A673 (cell line): Measurements from ENCODE around the gene CYP2A13. TPM values are rescaled to one million over a fixed set of nuclear protein-coding genes. Genes with fewer than 3 reads are reported as not detected.

Experiments used
- BruUV-seq: library from RNA; stranded (reverse); fragments of 400-500 nt; replicated peaks from 2 replicates; lab custom pipeline; 2021; lab: Mats Ljungman, UMichigan
- CTCF ChIA-PET: fragments of 300-600 bp; sonication (Branson Sonifier 250); formaldehyde crosslinking; loops from one replicate; lab custom pipeline; 2022; ENCODE audit warnings: antibody characterized with exemption; lab: Charles Lee
- POLR2A ChIA-PET: fragments of 300-600 bp; sonication (Branson Sonifier 250); formaldehyde crosslinking; loops from one replicate; lab custom pipeline; 2022; ENCODE audit warnings: antibody characterized with exemption; ENCODE audit not compliant: low non-redundant PET; lab: Charles Lee
- DNase-seq: peaks from one replicate; pipeline ENCODE4 v3.0.0-alpha.2; 2015; ENCODE audit warnings: low spot score
- H3K27ac ChIP-seq: fragments of 200-600 bp; sonication (generic); 2 replicates; pipeline ENCODE4 v1.5.1; 2016; ENCODE audit warnings: mixed run types, low read depth, mild to moderate bottlenecking, mixed read lengths, antibody characterized with exemption, low read length; ENCODE audit not compliant: poor library complexity, severe bottlenecking
- H3K27me3 ChIP-seq: fragments of 200-600 bp; sonication (generic); replicated peaks from 2 replicates; pipeline ENCODE4 v1.6.1; 2017; ENCODE audit warnings: mixed run types, low read depth, mild to moderate bottlenecking, mixed read lengths, antibody characterized with exemption, low read length; ENCODE audit not compliant: insufficient read depth, poor library complexity
- H3K36me3 ChIP-seq: fragments of 200-600 bp; sonication (generic); 2 replicates; pipeline ENCODE4 v1.6.1; 2016; ENCODE audit warnings: mixed run types, mild to moderate bottlenecking, mixed read lengths, antibody characterized with exemption, low read length; ENCODE audit not compliant: insufficient read depth, poor library complexity, severe bottlenecking
- H3K4me1 ChIP-seq: fragments of 200-600 bp; sonication (generic); 2 replicates; pipeline ENCODE4 v1.6.1; 2017; ENCODE audit warnings: mixed run types, mild to moderate bottlenecking, mixed read lengths, antibody characterized with exemption, low read length; ENCODE audit not compliant: insufficient read depth, poor library complexity, severe bottlenecking
- H3K4me3 ChIP-seq: fragments of 200-600 bp; sonication (generic); 2 replicates; pipeline ENCODE4 v1.5.1; 2016; ENCODE audit warnings: low read depth, mixed run types, mild to moderate bottlenecking, mixed read lengths, low read length; ENCODE audit not compliant: poor library complexity, severe bottlenecking
- H3K9me3 ChIP-seq: fragments of 200-600 bp; sonication (generic); 2 replicates; pipeline ENCODE4 v1.6.1; 2016; ENCODE audit warnings: mixed run types, low read depth, mild to moderate bottlenecking, mixed read lengths, antibody characterized with exemption, low read length; ENCODE audit not compliant: poor library complexity, severe bottlenecking
- CTCF ChIP-seq: fragments of 300-800, 200-600 bp; sonication (generic); conservative IDR thresholded peaks from 2 replicates; pipeline ENCODE4 v1.5.1; 2017; ENCODE audit warnings: low read depth, mild to moderate bottlenecking, antibody characterized with exemption, low read length, moderate library complexity, mixed read lengths
- EZH2 ChIP-seq: fragments of 200-600 bp; sonication (generic); IDR thresholded peaks from 2 replicates; pipeline ENCODE4 v1.6.1; 2017; ENCODE audit warnings: borderline replicate concordance, low read depth, mild to moderate bottlenecking, mixed read lengths, antibody characterized with exemption, low read length; ENCODE audit not compliant: poor library complexity, severe bottlenecking
- intact Hi-C: fragments of 100-400 bp; cut with micrococcal nuclease; formaldehyde crosslinking; loops from one replicate; pipeline ENCODE4 v1.10.0; 2022; ENCODE audit not compliant: unreplicated experiment
- total RNA-seq: library from RNA; stranded (reverse); gene quantifications from 2 replicates; pipeline ENCODE4 v1.2.3, GENCODE V29; 2021

The CYP2A13 gene
- total RNA-seq, 1 experiment from 2014 or later: not detected

DNA sequence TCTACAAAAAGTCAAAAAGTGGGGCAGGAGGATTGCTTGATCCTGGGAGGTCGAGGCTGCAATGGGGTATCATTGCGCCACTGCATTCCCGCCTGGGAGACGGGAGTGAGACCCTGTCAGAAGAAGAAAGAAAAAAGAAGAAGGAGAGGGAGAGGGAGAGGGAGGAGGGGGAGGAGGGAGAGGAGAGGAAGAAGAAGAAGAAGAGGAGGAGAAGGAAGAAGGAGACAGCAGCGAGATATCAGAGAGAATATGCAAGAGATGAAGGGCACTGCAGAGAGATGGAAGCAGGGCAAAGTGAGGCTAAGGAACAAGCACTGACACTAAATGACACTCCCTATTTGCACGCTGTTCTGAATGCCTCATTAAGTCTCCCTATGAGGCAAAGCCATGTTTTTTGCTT lies 40.4 kb downstream of the CYP2A13 start:
- H3K9me3 ChIP-seq: no peaks in the 10 kb centered on the region
- no peaks in the 10 kb centered on the region for H3K27me3 ChIP-seq
- TF ChIP-seq EZH2 (no peak), CTCF (no peak)
- H3K4me3 ChIP-seq: no peak overlapping the region
- H3K36me3 ChIP-seq: no peaks in the 10 kb centered on the region
- no peak for DNase-seq
- no TSS peak for BruUV-seq
- CTCF ChIA-PET: no interaction called here
- intact Hi-C loops: loop anchor here (5.0 kb wide), 1 partner anchor 134 kb away; the partner anchor contains the start of gene HNRNPUL1
- no peaks in the 10 kb centered on the region for H3K4me1 ChIP-seq
- no peak overlapping the region for H3K27ac ChIP-seq
- POLR2A ChIA-PET: no interaction called here

- H3K27me3 ChIP-seq: no peaks in the 10 kb centered on the region
- no peak for DNase-seq
- no peak for TF ChIP-seq CTCF
- TF ChIP-seq EZH2: no peak
- no peak overlapping the region for H3K4me3 ChIP-seq
- POLR2A ChIA-PET: no interaction called here
- intact Hi-C loops: no loop called here
- no TSS peak for BruUV-seq
- no peaks in the 10 kb centered on the region for H3K36me3 ChIP-seq
- H3K27ac ChIP-seq: no peak overlapping the region
- H3K4me1 ChIP-seq: no peaks in the 10 kb centered on the region
- CTCF ChIA-PET: no interaction called here
- H3K9me3 ChIP-seq: no peaks in the 10 kb centered on the region
These were observed 42.9 kb downstream of the CYP2A13 start for GRCh38 chr19:41131186-41131585.

DNA sequence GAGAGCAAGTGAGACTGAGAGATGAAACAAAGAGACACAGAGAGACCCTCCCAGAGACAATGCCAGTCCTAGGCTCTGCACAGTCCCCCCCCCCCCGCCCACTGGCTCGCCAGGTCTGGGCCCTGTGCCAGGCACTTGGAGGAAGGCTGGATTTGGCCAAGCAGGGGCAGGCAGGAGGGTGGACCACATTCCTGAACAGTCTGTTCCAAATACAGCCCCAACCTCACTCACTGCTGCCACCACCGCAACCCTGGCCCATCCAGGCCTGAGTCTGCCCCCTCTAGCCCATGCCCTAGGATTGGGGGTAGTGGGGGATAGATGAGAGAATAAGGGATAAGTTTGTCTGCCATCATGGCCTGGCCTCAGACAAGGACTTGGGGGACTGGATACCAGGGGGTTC lies 45.0 kb downstream of the CYP2A13 start:
- H3K9me3 ChIP-seq: no peaks in the 10 kb centered on the region
- CTCF ChIA-PET: no interaction called here
- BruUV-seq: no TSS peak

More for the DNA sequence above, 45.0 kb downstream of the CYP2A13 start:
- DNase-seq: no peak
- intact Hi-C loops: no loop called here
- Histone ChIP-seq H3K27me3 (no peaks in the 10 kb centered on the region), H3K4me3 (no peak overlapping the region), H3K36me3 (no peaks in the 10 kb centered on the region), H3K27ac (no peak overlapping the region), H3K4me1 (no peaks in the 10 kb centered on the region)
- TF ChIP-seq CTCF: no peak
- no peak for TF ChIP-seq EZH2
- POLR2A ChIA-PET: no interaction called here
